ENCODE results near the gene LDLRAD3.

DNA sequence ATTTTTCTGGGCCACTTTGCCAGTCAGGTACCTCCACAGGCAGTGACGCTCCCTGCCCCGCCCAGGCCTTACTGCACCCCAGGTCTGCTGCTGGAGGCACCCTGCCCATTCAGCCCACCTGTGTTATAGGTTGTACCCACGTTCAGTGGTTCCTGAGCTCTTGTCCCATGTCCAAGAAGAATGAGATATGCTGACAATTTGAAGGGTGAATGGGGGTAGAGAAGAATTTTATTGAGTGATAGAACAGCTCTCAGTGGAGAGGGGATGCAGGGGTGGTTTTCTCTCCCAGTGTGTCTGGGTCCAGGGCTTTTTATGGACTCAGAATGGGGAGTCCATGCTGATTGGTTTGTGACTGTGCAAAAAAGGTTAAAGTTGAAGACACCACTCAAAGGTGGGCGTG, 149.7 kb downstream of the LDLRAD3 start:
- TF ChIP-seq, protein P1, sequence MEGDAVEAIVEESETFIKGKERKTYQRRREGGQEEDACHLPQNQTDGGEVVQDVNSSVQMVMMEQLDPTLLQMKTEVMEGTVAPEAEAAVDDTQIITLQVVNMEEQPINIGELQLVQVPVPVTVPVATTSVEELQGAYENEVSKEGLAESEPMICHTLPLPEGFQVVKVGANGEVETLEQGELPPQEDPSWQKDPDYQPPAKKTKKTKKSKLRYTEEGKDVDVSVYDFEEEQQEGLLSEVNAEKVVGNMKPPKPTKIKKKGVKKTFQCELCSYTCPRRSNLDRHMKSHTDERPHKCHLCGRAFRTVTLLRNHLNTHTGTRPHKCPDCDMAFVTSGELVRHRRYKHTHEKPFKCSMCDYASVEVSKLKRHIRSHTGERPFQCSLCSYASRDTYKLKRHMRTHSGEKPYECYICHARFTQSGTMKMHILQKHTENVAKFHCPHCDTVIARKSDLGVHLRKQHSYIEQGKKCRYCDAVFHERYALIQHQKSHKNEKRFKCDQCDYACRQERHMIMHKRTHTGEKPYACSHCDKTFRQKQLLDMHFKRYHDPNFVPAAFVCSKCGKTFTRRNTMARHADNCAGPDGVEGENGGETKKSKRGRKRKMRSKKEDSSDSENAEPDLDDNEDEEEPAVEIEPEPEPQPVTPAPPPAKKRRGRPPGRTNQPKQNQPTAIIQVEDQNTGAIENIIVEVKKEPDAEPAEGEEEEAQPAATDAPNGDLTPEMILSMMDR (conservative IDR thresholded peaks at IDR 0.05; ENCODE audit: low read depth, low read length) = no peak
- no peak for TF ChIP-seq EZH2phosphoT487 (IDR thresholded peaks at IDR 0.05; ENCODE audit: borderline replicate concordance, low read length)

All from PC-3 (cell line).